ENCODE measurements around the gene SRRM5.

- TF ChIP-seq CTCF (IDR thresholded peaks at IDR 0.05) (no peak), POLR2A (IDR thresholded peaks at IDR 0.05) (no peak)
These were observed 17.7 kb upstream of the SRRM5 start for GRCh38 chr19:43594081-43594697.

All from esophagus squamous epithelium (tissue), 4 donors.